OCI-LY1 (cell line): ENCODE data around the gene PLXNA2.
A peak's percentile ranks its signal among the peaks of the same experiment; 100 is the strongest.

Experiments used
- H2AFZ ChIP-seq: fragments of 200-600 bp; sonication (generic), shearing (Covaris generic); 2 replicates; pipeline ENCODE4 v1.6.0; 2014; ENCODE audit warnings: antibody characterized with exemption, mild to moderate bottlenecking, low read length
- H3F3A ChIP-seq: fragments of 200-600 bp; sonication (generic), shearing (Covaris generic); 2 replicates; pipeline ENCODE4 v1.6.0; 2014; ENCODE audit warnings: mild to moderate bottlenecking, antibody characterized with exemption, low read length, moderate library complexity; ENCODE audit not compliant: insufficient read depth
- H3K27ac ChIP-seq: fragments of 200-600 bp; sonication (generic); 2 replicates; pipeline ENCODE4 v1.5.1; 2014; ENCODE audit warnings: low read length, mixed run types, mild to moderate bottlenecking, low read depth; ENCODE audit not compliant: poor library complexity, severe bottlenecking
- H3K27me3 ChIP-seq: fragments of 200-600 bp; sonication (generic); 2 replicates; pipeline ENCODE4 v1.6.0; 2014; ENCODE audit warnings: antibody characterized with exemption, mild to moderate bottlenecking, low read length, moderate library complexity; ENCODE audit not compliant: insufficient read depth
- H3K36me3 ChIP-seq: fragments of 200-600 bp; sonication (generic); 2 replicates; pipeline ENCODE4 v1.6.1; 2014; ENCODE audit warnings: mild to moderate bottlenecking, antibody characterized with exemption, low read length, moderate library complexity, mixed read lengths; ENCODE audit not compliant: insufficient read depth
- H3K4me1 ChIP-seq: fragments of 200-600 bp; sonication (generic); 2 replicates; pipeline ENCODE4 v1.5.1; 2014; ENCODE audit warnings: mild to moderate bottlenecking, low read length, moderate library complexity; ENCODE audit not compliant: insufficient read depth, severe bottlenecking
- H3K4me2 ChIP-seq: fragments of 200-600 bp; sonication (generic), shearing (Covaris generic); 2 replicates; pipeline ENCODE4 v1.6.1; 2014; ENCODE audit warnings: low read length
- H3K4me3 ChIP-seq: fragments of 200-600 bp; sonication (generic); 2 replicates; pipeline ENCODE4 v1.5.1; 2014; ENCODE audit warnings: low read length, low read depth, mild to moderate bottlenecking, mixed read lengths; ENCODE audit not compliant: poor library complexity, severe bottlenecking
- H3K79me2 ChIP-seq: fragments of 200-600 bp; shearing (Covaris generic); 2 replicates; pipeline ENCODE4 v1.6.1; 2016; ENCODE audit warnings: mixed run types, low read length, mixed read lengths; ENCODE audit not compliant: insufficient read depth
- H3K9ac ChIP-seq: fragments of 200-600 bp; sonication (generic), shearing (Covaris generic); 2 replicates; pipeline ENCODE4 v1.6.1; 2014; ENCODE audit warnings: mild to moderate bottlenecking, low read length, mixed read lengths
- H3K9me2 ChIP-seq: fragments of 200-600 bp; sonication (generic), shearing (Covaris generic); 2 replicates; pipeline ENCODE4 v1.6.1; 2014; ENCODE audit warnings: low read depth, mild to moderate bottlenecking, low read length, mixed read lengths
- H3K9me3 ChIP-seq: fragments of 200-600 bp; shearing (Covaris generic); 2 replicates; pipeline ENCODE4 v1.6.1; 2014; ENCODE audit warnings: low read length, mixed read lengths
- H4K20me1 ChIP-seq: fragments of 200-600 bp; sonication (generic), shearing (Covaris generic); 2 replicates; pipeline ENCODE4 v1.6.0; 2016; ENCODE audit warnings: mild to moderate bottlenecking, low read length; ENCODE audit not compliant: insufficient read depth
- CTCF ChIP-seq: fragments of 200-600 bp; sonication (generic), shearing (Covaris generic); IDR thresholded peaks from 2 replicates; pipeline ENCODE4 v1.5.1; 2017; ENCODE audit warnings: mild to moderate bottlenecking, antibody characterized with exemption, low read length, moderate library complexity, mixed read lengths
- EZH2 ChIP-seq: fragments of 200-600 bp; sonication (generic), shearing (Covaris generic); IDR thresholded peaks from 2 replicates; pipeline ENCODE4 v1.8.0; 2017; ENCODE audit warnings: borderline replicate concordance, mixed run types, mild to moderate bottlenecking, antibody characterized with exemption, low read length, moderate library complexity, mixed read lengths

PLXNA2 gene

GRCh38 chr1:208248307-208248801, 4.2 kb upstream of the PLXNA2 start:
- no peak for TF ChIP-seq CTCF
- no peak for TF ChIP-seq EZH2
- Histone ChIP-seq H3K4me3 (no peak overlapping the region), H2AFZ (no peak overlapping the region), H3K4me1 (peaks cover 16% of the 10 kb centered on the region), H3K9ac (no peak overlapping the region), H3K9me3 (no peaks in the 10 kb centered on the region), H4K20me1 (no peaks in the 10 kb centered on the region), H3F3A (no peaks in the 10 kb centered on the region), H3K79me2 (no peaks in the 10 kb centered on the region), H3K4me2 (no peak overlapping the region), H3K36me3 (no peaks in the 10 kb centered on the region), H3K9me2 (no peaks in the 10 kb centered on the region), H3K27me3 (no peaks in the 10 kb centered on the region), H3K27ac (no peak overlapping the region)

GRCh38 chr1:208247696-208248095, 3.5 kb upstream of the PLXNA2 start:
- no peaks in the 10 kb centered on the region for H3K79me2 ChIP-seq
- H3K4me1 ChIP-seq = peaks cover 16% of the 10 kb centered on the region
- no peaks in the 10 kb centered on the region for H3F3A ChIP-seq
- H3K27me3 ChIP-seq = no peaks in the 10 kb centered on the region; the same call in 1 of the 2 replicates
- H3K4me2 ChIP-seq = no peak overlapping the region
- no peaks in the 10 kb centered on the region for H3K36me3 ChIP-seq
- TF ChIP-seq EZH2 (no peak), CTCF (no peak)
- no peaks in the 10 kb centered on the region for H4K20me1 ChIP-seq
- H3K4me3 ChIP-seq = no peak overlapping the region
- H3K9ac ChIP-seq = no peak overlapping the region
- no peak overlapping the region for H2AFZ ChIP-seq
- H3K27ac ChIP-seq = no peak overlapping the region
- no peaks in the 10 kb centered on the region for H3K9me3 ChIP-seq
- H3K9me2 ChIP-seq = no peaks in the 10 kb centered on the region

GRCh38 chr1:208245185-208245705, 1.1 kb upstream of the PLXNA2 start:
- no peaks in the 10 kb centered on the region for H3F3A ChIP-seq
- H3K4me3 ChIP-seq = peak overlapping the region; percentile 56
- H3K9me2 ChIP-seq = no peaks in the 10 kb centered on the region
- H3K4me2 ChIP-seq = peak overlapping the region; percentile 68
- no peak overlapping the region; the same call in 1 of the 2 replicates for H3K9ac ChIP-seq
- H3K27me3 ChIP-seq = no peaks in the 10 kb centered on the region; the same call in 1 of the 2 replicates
- no peaks in the 10 kb centered on the region for H3K36me3 ChIP-seq
- H4K20me1 ChIP-seq = no peaks in the 10 kb centered on the region
- H3K4me1 ChIP-seq = peaks cover 16% of the 10 kb centered on the region
- no peaks in the 10 kb centered on the region for H3K9me3 ChIP-seq
- H3K79me2 ChIP-seq = no peaks in the 10 kb centered on the region
- H3K27ac ChIP-seq = no peak overlapping the region
- no peak overlapping the region for H2AFZ ChIP-seq
- TF ChIP-seq CTCF = peak; percentile 75
- no peak for TF ChIP-seq EZH2
